Sigmoid colon (tissue), 3 donors: ENCODE data around the gene MAML1.

Experiments
- CTCF ChIP-seq, 4 experiments: fragments of 450-650 bp in 3 of 4; fragments of 200-600 bp in 1 of 4; IDR thresholded peaks; one replicate each; pipeline ENCODE4 v1.5.1; 2016 to 2019; ENCODE audit warnings: antibody characterized with exemption in 4 of 4, mild to moderate bottlenecking in 3 of 4, moderate library complexity in 2 of 4
- POLR2A ChIP-seq, 2 donors: fragments of 450-650 bp; IDR thresholded peaks; one replicate each; pipeline ENCODE4 v1.6.1; 2016; ENCODE audit warnings: antibody characterized with exemption in 2 of 2, mild to moderate bottlenecking in 2 of 2, moderate library complexity in 2 of 2

- TF ChIP-seq CTCF (IDR thresholded peaks at IDR 0.05) (no peak), POLR2A (IDR thresholded peaks at IDR 0.05) (peak in 1 of 2 donors; percentile 44)
These were observed 86.2 kb downstream of the MAML1 start for GRCh38 chr5:179818746-179819295.
